Left ventricle myocardium inferior (tissue), 1 donor: ENCODE data around the gene RNGTT. TPM values are rescaled to one million over a fixed set of nuclear protein-coding genes. Genes with fewer than 3 reads are reported as not detected.

Experiments
- DNase-seq: peaks from one replicate; pipeline ENCODE4 v3.0.0-alpha.2; 2020
- H3K27ac ChIP-seq: fragments of 200-600 bp; replicated peaks from 2 replicates; pipeline ENCODE4 v1.8.0; 2021
- H3K27me3 ChIP-seq: fragments of 200-600 bp; 2 replicates; pipeline ENCODE4 v1.8.0; 2021; ENCODE audit warnings: low read depth
- H3K36me3 ChIP-seq: fragments of 200-600 bp; 2 replicates; pipeline ENCODE4 v1.8.0; 2021
- H3K4me1 ChIP-seq: fragments of 200-600 bp; 2 replicates; pipeline ENCODE4 v1.8.0; 2021
- H3K4me3 ChIP-seq: fragments of 200-600 bp; 2 replicates; pipeline ENCODE4 v1.8.0; 2021; ENCODE audit warnings: mild to moderate bottlenecking, moderate library complexity
- H3K9me3 ChIP-seq: fragments of 200-600 bp; replicated peaks from 2 replicates; pipeline ENCODE4 v1.8.0; 2021
- CTCF ChIP-seq: fragments of 200-600 bp; IDR thresholded peaks from 2 replicates; pipeline ENCODE4 v1.8.0; 2021; ENCODE audit warnings: antibody characterized with exemption, mild to moderate bottlenecking, borderline replicate concordance
- intact Hi-C: fragments of 100-400 bp; cut with micrococcal nuclease; formaldehyde crosslinking; loops from one replicate; pipeline ENCODE4 v1.11.0; 2022
- total RNA-seq: library from RNA; stranded (reverse); fragmentation: NEBNext Ultra II Directional; extraction: Animal tissue kit (Norgen Biotek cat#: 25700); gene quantifications from one replicate; pipeline ENCODE4 v1.2.1, GENCODE V29; 2021
- donor health status: DM: no; HTN: yes; CAD: no; lungs with severe emphysema.

Gene RNGTT
- total RNA-seq, 1 donor from 2014 or later = 9.1 TPM

- Histone ChIP-seq H3K36me3 (no peaks in the 10 kb centered on the region), H3K27ac (no peak overlapping the region), H3K27me3 (no peaks in the 10 kb centered on the region), H3K4me1 (no peaks in the 10 kb centered on the region), H3K9me3 (no peaks in the 10 kb centered on the region), H3K4me3 (no peak overlapping the region)
- TF ChIP-seq CTCF = no peak
- intact Hi-C loops = no loop called here
- DNase-seq = no peak
Observed at GRCh38 chr6:89008001-89008814, 44.8 kb upstream of the RNGTT start.

- Histone ChIP-seq H3K36me3 (no peaks in the 10 kb centered on the region), H3K27ac (no peak overlapping the region), H3K4me1 (no peaks in the 10 kb centered on the region), H3K4me3 (no peak overlapping the region), H3K27me3 (no peaks in the 10 kb centered on the region), H3K9me3 (no peaks in the 10 kb centered on the region)
- TF ChIP-seq CTCF = no peak
- intact Hi-C loops = no loop called here
- DNase-seq = no peak
Observed at GRCh38 chr6:89007209-89008000, 44.0 kb upstream of the RNGTT start.

- Histone ChIP-seq H3K9me3 (no peaks in the 10 kb centered on the region), H3K36me3 (no peaks in the 10 kb centered on the region), H3K4me1 (no peaks in the 10 kb centered on the region), H3K27me3 (no peaks in the 10 kb centered on the region), H3K27ac (no peak overlapping the region), H3K4me3 (no peak overlapping the region)
- DNase-seq = no peak
- intact Hi-C loops = no loop called here
- TF ChIP-seq CTCF = no peak
Observed at GRCh38 chr6:89002523-89002922, 39.1 kb upstream of the RNGTT start.

DNA sequence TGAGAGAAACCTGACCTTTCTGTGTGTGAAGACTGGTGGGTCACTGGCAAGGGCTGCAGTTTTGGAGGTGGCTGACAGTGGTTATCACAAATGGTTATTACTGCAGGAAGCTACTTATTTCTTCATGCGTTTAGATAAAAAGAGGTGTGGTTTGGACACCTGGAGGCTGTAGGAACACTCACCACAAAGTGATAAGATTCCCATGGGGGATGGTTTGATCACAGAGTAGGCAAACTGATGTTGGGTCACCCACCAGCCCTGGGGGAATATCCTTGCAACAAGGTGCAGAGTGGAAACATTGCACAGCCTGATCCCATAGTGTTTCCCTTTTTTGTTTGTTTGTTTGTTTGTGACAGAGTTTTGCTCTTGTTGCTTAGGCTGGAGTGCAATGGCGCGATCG, 33.9 kb upstream of the RNGTT start:
- Histone ChIP-seq H3K36me3 (no peaks in the 10 kb centered on the region), H3K4me1 (no peaks in the 10 kb centered on the region), H3K27me3 (no peaks in the 10 kb centered on the region), H3K27ac (no peak overlapping the region), H3K9me3 (no peaks in the 10 kb centered on the region), H3K4me3 (no peak overlapping the region)
- intact Hi-C loops = no loop called here
- DNase-seq = no peak
- no peak for TF ChIP-seq CTCF

GRCh38 chr6:88992741-88993552, 29.5 kb upstream of the RNGTT start:
- no peak for DNase-seq
- Histone ChIP-seq H3K36me3 (no peaks in the 10 kb centered on the region), H3K4me1 (no peaks in the 10 kb centered on the region), H3K27me3 (no peaks in the 10 kb centered on the region), H3K4me3 (no peak overlapping the region), H3K9me3 (no peaks in the 10 kb centered on the region), H3K27ac (no peak overlapping the region)
- intact Hi-C loops = no loop called here
- TF ChIP-seq CTCF = no peak
